Uterus (tissue), 4 donors: ENCODE results near the gene THBS3. TPM values are rescaled to one million over a fixed set of nuclear protein-coding genes. Genes with fewer than 3 reads are reported as not detected.

ENCODE experiments used
- DNase-seq, 2 donors: peaks; one replicate each; pipeline ENCODE4 v3.0.0-alpha.2; 2019 to 2020
- H3K27ac ChIP-seq, 2 donors: fragments of 200-600 bp; sonication (generic); 1 replicate in 1 of 2; 2 replicates in 1 of 2; pipeline ENCODE4 v1.5.1; 2016 to 2018
- H3K27me3 ChIP-seq, 2 donors: fragments of 200-600 bp; sonication (generic); one replicate each; pipeline ENCODE4 v1.5.1; 2018 to 2019; ENCODE audit warnings: control low read depth in 1 of 2
- H3K36me3 ChIP-seq, 2 donors: fragments of 200-600 bp; sonication (generic); one replicate each; pipeline ENCODE4 v1.5.1; 2019; ENCODE audit warnings: control low read depth in 1 of 2
- H3K4me1 ChIP-seq, 2 donors: fragments of 200-600 bp; sonication (generic); one replicate each; pipeline ENCODE4 v1.5.1; 2018 to 2019; ENCODE audit warnings: control low read depth in 1 of 2
- H3K4me3 ChIP-seq, 2 donors: fragments of 200-600 bp; sonication (generic); 1 replicate in 1 of 2; 2 replicates in 1 of 2; pipeline ENCODE4 v1.5.1; 2018 to 2019; ENCODE audit warnings: mild to moderate bottlenecking in 1 of 2
- H3K9me3 ChIP-seq, 2 donors: fragments of 200-600 bp; sonication (generic); one replicate each; pipeline ENCODE4 v1.5.1; 2019; ENCODE audit warnings: control low read depth in 1 of 2
- CTCF ChIP-seq, 4 experiments: fragments of 200-600 bp in 2 of 4; fragments of 450-650 bp in 2 of 4; sonication (generic) in 2 of 4; IDR thresholded peaks; one replicate each; pipeline ENCODE4 v1.5.1; 2016 to 2019; ENCODE audit warnings: antibody characterized with exemption in 4 of 4, mild to moderate bottlenecking in 2 of 4, moderate library complexity in 1 of 4
- POLR2A ChIP-seq, 2 donors: fragments of 450-650 bp; IDR thresholded peaks; one replicate each; pipeline ENCODE4 v1.6.1; 2016; ENCODE audit warnings: antibody characterized with exemption in 2 of 2, mild to moderate bottlenecking in 1 of 2, moderate library complexity in 1 of 2
- intact Hi-C: fragments of 100-400 bp; cut with DNase I; formaldehyde crosslinking; loops from one replicate; pipeline ENCODE4 v1.15.1; 2023; ENCODE audit warnings: low total_unique reads
- total RNA-seq, 4 donors: library from RNA; depleted of rRNA in 3 of 4; stranded (reverse); fragments of >200 nt in 3 of 4; gene quantifications; one replicate each; pipeline versions ENCODE4 v1.1.0 to v1.2.4, GENCODE V29; 2014 to 2023
- donor health status: DM: yes; HTN: yes; CAD: no.

The THBS3 gene
- total RNA-seq, 4 donors from 2014 or later: 11.8 to 101 (median 38.3) TPM

GRCh38 chr1:155186067-155186793, 21.5 kb downstream of the THBS3 start:
- intact Hi-C loops: no loop called here
- DNase-seq: no peak
- Histone ChIP-seq H3K27me3 (no peaks in the 10 kb centered on the region), H3K4me1 (no peaks in the 10 kb centered on the region), H3K4me3 (no peak overlapping the region), H3K27ac (no peak overlapping the region), H3K9me3 (no peaks in the 10 kb centered on the region), H3K36me3 (no peaks in the 10 kb centered on the region)
- no peak for TF ChIP-seq POLR2A (IDR thresholded peaks at IDR 0.05)
- no peak for TF ChIP-seq CTCF (IDR thresholded peaks at IDR 0.05)

- Histone ChIP-seq H3K27ac (no peak overlapping the region), H3K27me3 (no peaks in the 10 kb centered on the region), H3K4me1 (no peaks in the 10 kb centered on the region), H3K9me3 (no peaks in the 10 kb centered on the region), H3K4me3 (no peak overlapping the region), H3K36me3 (no peaks in the 10 kb centered on the region)
- TF ChIP-seq CTCF (IDR thresholded peaks at IDR 0.05): no peak
- no peak for TF ChIP-seq POLR2A (IDR thresholded peaks at IDR 0.05)
- DNase-seq: no peak
- intact Hi-C loops: no loop called here
Measured at GRCh38 chr1:155185783-155186066, 22.0 kb downstream of the THBS3 start.

GRCh38 chr1:155184835-155185782, 22.6 kb downstream of the THBS3 start:
- no peak for DNase-seq
- H3K4me3 ChIP-seq: no peak overlapping the region
- H3K27me3 ChIP-seq: no peaks in the 10 kb centered on the region
- no peaks in the 10 kb centered on the region for H3K4me1 ChIP-seq
- H3K9me3 ChIP-seq: no peaks in the 10 kb centered on the region
- H3K27ac ChIP-seq: no peak overlapping the region
- intact Hi-C loops: no loop called here
- no peaks in the 10 kb centered on the region for H3K36me3 ChIP-seq
- TF ChIP-seq CTCF (IDR thresholded peaks at IDR 0.05) (no peak), POLR2A (IDR thresholded peaks at IDR 0.05) (no peak)

GRCh38 chr1:155184351-155184811, 23.3 kb downstream of the THBS3 start:
- DNase-seq: no peak
- H3K36me3 ChIP-seq: no peaks in the 10 kb centered on the region
- H3K27ac ChIP-seq: no peak overlapping the region

More at GRCh38 chr1:155184351-155184811, 23.3 kb downstream of the THBS3 start:
- Histone ChIP-seq H3K27me3 (no peaks in the 10 kb centered on the region), H3K4me3 (no peak overlapping the region), H3K9me3 (no peaks in the 10 kb centered on the region), H3K4me1 (no peaks in the 10 kb centered on the region)
- no peak for TF ChIP-seq POLR2A (IDR thresholded peaks at IDR 0.05)
- TF ChIP-seq CTCF (IDR thresholded peaks at IDR 0.05): no peak
- intact Hi-C loops: no loop called here
